ENCODE results near the gene CNOT6. TPM values are rescaled to one million over a fixed set of nuclear protein-coding genes. Genes with fewer than 3 reads are reported as not detected.

CNOT6 gene
- total RNA-seq, 3 donors from 2014 or later = 9.8 to 26.2 (median 19.0) TPM

GRCh38 chr5:180466316-180466715 is 27.9 kb upstream of the CNOT6 start:
- Histone ChIP-seq H3K4me1 (no peaks in the 10 kb centered on the region), H3K27me3 (no peaks in the 10 kb centered on the region), H3K9me3 (no peaks in the 10 kb centered on the region), H3K27ac (no peak overlapping the region), H3K4me3 (no peak overlapping the region), H3K36me3 (no peaks in the 10 kb centered on the region)
- DNase-seq (ENCODE audit: low spot score in 2 of 2) = no peak
- TF ChIP-seq POLR2AphosphoS5 (IDR thresholded peaks at IDR 0.05) (no peak), CTCF (IDR thresholded peaks at IDR 0.05) (no peak), POLR2A (IDR thresholded peaks at IDR 0.05) (no peak)
- intact Hi-C loops (cut with DNase I; ENCODE audit: low total_unique reads) = no loop called here

- no peak overlapping the region for H3K4me3 ChIP-seq
- H3K36me3 ChIP-seq = no peaks in the 10 kb centered on the region
- H3K9me3 ChIP-seq = no peaks in the 10 kb centered on the region
- no peak overlapping the region for H3K27ac ChIP-seq
- intact Hi-C loops (cut with DNase I; ENCODE audit: low total_unique reads) = no loop called here
- no peaks in the 10 kb centered on the region for H3K27me3 ChIP-seq
- no peaks in the 10 kb centered on the region for H3K4me1 ChIP-seq
- TF ChIP-seq CTCF (IDR thresholded peaks at IDR 0.05) (no peak), POLR2A (IDR thresholded peaks at IDR 0.05) (no peak), POLR2AphosphoS5 (IDR thresholded peaks at IDR 0.05) (no peak)
- DNase-seq (ENCODE audit: low spot score in 2 of 2) = no peak
Measured at GRCh38 chr5:180467028-180467975, 26.9 kb upstream of the CNOT6 start.

DNA sequence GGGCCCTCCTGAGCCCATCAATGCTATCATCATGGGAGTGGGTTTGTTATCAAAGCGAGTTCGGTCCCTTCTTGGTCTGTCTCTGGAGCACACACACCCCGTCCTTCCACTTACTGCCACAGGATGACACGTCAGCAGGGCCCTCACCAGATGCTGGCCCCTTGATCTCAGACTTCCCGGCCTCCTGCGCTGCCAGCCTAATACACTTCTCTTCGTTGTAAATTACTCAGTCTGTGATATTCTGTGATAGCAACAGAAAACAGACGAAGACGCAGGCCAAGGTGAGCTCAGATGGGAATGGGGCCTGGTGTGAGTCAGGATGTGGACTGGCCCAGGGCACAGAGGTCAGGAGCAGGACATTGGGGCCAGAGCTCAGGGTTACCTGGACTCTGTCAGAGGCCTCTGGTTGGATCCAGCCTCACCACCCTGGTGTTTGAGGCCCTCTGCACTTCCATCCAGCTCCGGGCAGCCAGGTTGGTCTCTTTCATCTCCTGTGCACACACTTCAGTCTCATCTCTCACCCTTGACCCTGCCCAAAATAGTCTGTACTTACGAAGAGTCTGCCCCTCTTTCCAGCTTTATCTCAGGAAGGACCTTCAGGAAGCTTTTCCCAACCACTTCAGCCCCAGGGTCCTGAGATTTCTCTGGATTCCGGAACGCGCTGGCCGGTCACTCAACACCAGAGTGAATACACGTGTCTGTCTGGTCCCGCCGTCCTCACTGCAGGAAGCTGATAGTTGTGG is 26.0 kb upstream of the CNOT6 start:
- Histone ChIP-seq H3K9me3 (no peaks in the 10 kb centered on the region), H3K36me3 (no peaks in the 10 kb centered on the region), H3K4me3 (no peak overlapping the region), H3K27me3 (no peaks in the 10 kb centered on the region), H3K4me1 (no peaks in the 10 kb centered on the region), H3K27ac (no peak overlapping the region)
- no peak for TF ChIP-seq CTCF (IDR thresholded peaks at IDR 0.05)
- TF ChIP-seq POLR2AphosphoS5 (IDR thresholded peaks at IDR 0.05) = no peak
- no peak for TF ChIP-seq POLR2A (IDR thresholded peaks at IDR 0.05)
- DNase-seq (ENCODE audit: low spot score in 2 of 2) = no peak
- intact Hi-C loops (cut with DNase I; ENCODE audit: low total_unique reads) = no loop called here

GRCh38 chr5:180468732-180469585 is 25.2 kb upstream of the CNOT6 start:
- H3K4me3 ChIP-seq = no peak overlapping the region
- TF ChIP-seq POLR2A (IDR thresholded peaks at IDR 0.05) (no peak), POLR2AphosphoS5 (IDR thresholded peaks at IDR 0.05) (no peak), CTCF (IDR thresholded peaks at IDR 0.05) (no peak)
- no peaks in the 10 kb centered on the region for H3K36me3 ChIP-seq
- no peak for DNase-seq (ENCODE audit: low spot score in 2 of 2)
- H3K9me3 ChIP-seq = no peaks in the 10 kb centered on the region
- H3K27me3 ChIP-seq = no peaks in the 10 kb centered on the region
- no peak overlapping the region for H3K27ac ChIP-seq
- H3K4me1 ChIP-seq = no peaks in the 10 kb centered on the region
- intact Hi-C loops (cut with DNase I; ENCODE audit: low total_unique reads) = no loop called here
